CD14-positive monocyte (primary cell): Measurements from ENCODE around the gene CORO1C. TPM values are rescaled to one million over a fixed set of nuclear protein-coding genes. Genes with fewer than 3 reads are reported as not detected.

Source experiments
- DNase-seq, 3 donors: peaks; one replicate each; pipeline ENCODE4 v3.0.0-alpha.2; 2011 to 2022
- H2AFZ ChIP-seq: 2 replicates; pipeline ENCODE4 v1.6.0; 2012; ENCODE audit warnings: mild to moderate bottlenecking, low read depth, low read length, inconsistent platforms; ENCODE audit not compliant: insufficient read depth, poor library complexity, severe bottlenecking
- H3K27ac ChIP-seq, 2 donors: 1 replicate in 1 of 2; 2 replicates in 1 of 2; pipeline ENCODE4 v1.5.1; 2012 to 2013; ENCODE audit warnings: low read length in 2 of 2, control low read depth in 1 of 2, inconsistent platforms in 1 of 2, low read depth in 1 of 2, mild to moderate bottlenecking in 1 of 2
- H3K27me3 ChIP-seq, 2 donors: one replicate each; pipeline versions ENCODE4 v1.6.0 to v1.6.1; 2011 to 2013; ENCODE audit warnings: low read length in 2 of 2; ENCODE audit not compliant: control insufficient read depth in 2 of 2, insufficient read depth in 2 of 2
- H3K36me3 ChIP-seq, 2 donors: replicated peaks in 1 of 2; 1 replicate in 1 of 2; 2 replicates in 1 of 2; pipeline versions ENCODE4 v1.5.1 to v1.6.1; 2012 to 2013; ENCODE audit warnings: low read length in 2 of 2, control low read depth in 1 of 2, inconsistent platforms in 1 of 2, mild to moderate bottlenecking in 1 of 2; ENCODE audit not compliant: insufficient read depth in 2 of 2, control insufficient read depth in 1 of 2
- H3K4me1 ChIP-seq, 2 donors: 1 replicate in 1 of 2; 2 replicates in 1 of 2; pipeline versions ENCODE4 v1.5.1 to v1.6.1; 2012 to 2013; ENCODE audit warnings: low read length in 2 of 2, control low read depth in 1 of 2, inconsistent platforms in 1 of 2, mild to moderate bottlenecking in 1 of 2, moderate library complexity in 1 of 2; ENCODE audit not compliant: insufficient read depth in 2 of 2, control insufficient read depth in 1 of 2
- H3K4me2 ChIP-seq: replicated peaks from 2 replicates; pipeline ENCODE3; 2012; ENCODE audit warnings: low read length, moderate library complexity, mild to moderate bottlenecking; ENCODE audit not compliant: poor library complexity, severe bottlenecking; ENCODE audit errors: extremely low read depth
- H3K4me3 ChIP-seq, 3 experiments: fragments of 200-600 bp in 1 of 3; sonication (generic) in 1 of 3; replicated peaks in 1 of 3; 1 replicate in 2 of 3; 2 replicates in 1 of 3; pipeline ENCODE4 v1.5.1; 2011 to 2013; ENCODE audit warnings: low read length in 3 of 3, mild to moderate bottlenecking in 3 of 3, control low read depth in 2 of 3, low read depth in 2 of 3, inconsistent platforms in 1 of 3, moderate library complexity in 1 of 3
- H3K79me2 ChIP-seq: 2 replicates; pipeline ENCODE4 v1.6.0; 2012; ENCODE audit warnings: mild to moderate bottlenecking, control low read depth, inconsistent platforms, low read length, moderate library complexity; ENCODE audit not compliant: insufficient read depth
- H3K9ac ChIP-seq: 2 replicates; pipeline ENCODE4 v1.6.0; 2017; ENCODE audit warnings: low read length, mild to moderate bottlenecking; ENCODE audit not compliant: insufficient read depth, poor library complexity, severe bottlenecking
- H3K9me3 ChIP-seq, 2 donors: replicated peaks in 1 of 2; 1 replicate in 1 of 2; 2 replicates in 1 of 2; pipeline versions ENCODE4 v1.5.1 to v1.6.1; 2012 to 2013; ENCODE audit warnings: low read length in 2 of 2, control low read depth in 1 of 2; ENCODE audit not compliant: control insufficient read depth in 1 of 2, insufficient read depth in 1 of 2
- H4K20me1 ChIP-seq: 2 replicates; pipeline ENCODE4 v1.6.0; 2012; ENCODE audit warnings: mild to moderate bottlenecking, low read length, control low read depth, moderate library complexity; ENCODE audit not compliant: insufficient read depth
- H3K27ac Mint-ChIP-seq, 7 donors: one replicate each; pipeline ENCODE4 v1.8.0; 2020; ENCODE audit warnings: mild to moderate bottlenecking in 7 of 7, mixed read lengths in 7 of 7, moderate library complexity in 6 of 7, inconsistent platforms in 2 of 7
- H3K27me3 Mint-ChIP-seq, 3 donors: one replicate each; pipeline ENCODE4 v1.8.0; 2021 to 2022; ENCODE audit warnings: low read depth in 3 of 3, mild to moderate bottlenecking in 3 of 3, mixed read lengths in 3 of 3, moderate library complexity in 3 of 3, inconsistent platforms in 1 of 3
- H3K36me3 Mint-ChIP-seq, 2 donors: one replicate each; pipeline ENCODE4 v1.8.0; 2020; ENCODE audit warnings: mixed read lengths in 2 of 2, inconsistent platforms in 1 of 2, mild to moderate bottlenecking in 1 of 2
- H3K4me1 Mint-ChIP-seq: one replicate; pipeline ENCODE4 v1.8.0; 2020; ENCODE audit warnings: mild to moderate bottlenecking, mixed read lengths
- H3K4me3 Mint-ChIP-seq, 2 donors: one replicate each; pipeline ENCODE4 v1.8.0; 2020; ENCODE audit warnings: mild to moderate bottlenecking in 2 of 2, mixed read lengths in 2 of 2, moderate library complexity in 1 of 2
- H3K9me3 Mint-ChIP-seq, 7 donors: one replicate each; pipeline ENCODE4 v1.8.0; 2020 to 2022; ENCODE audit warnings: mixed read lengths in 7 of 7, mild to moderate bottlenecking in 6 of 7, moderate library complexity in 6 of 7, inconsistent platforms in 2 of 7
- WGBS: methylation state at CpG from one replicate; pipeline ENCODE4 v1.1.5; 2013; ENCODE audit warnings: missing lambda C conversion rate; ENCODE audit not compliant: insufficient coverage; 5-methylcytosine and 5-hydroxymethylcytosine counted together
- intact Hi-C, 2 donors: fragments of 100-400 bp; cut with micrococcal nuclease; formaldehyde crosslinking; loops; one replicate each; pipeline versions ENCODE4 v1.15.0 to v1.15.1; 2023
- polyA plus RNA-seq, 3 donors: library from polyadenylated mRNA; depleted of rRNA in 1 of 3; unstranded in 2 of 3; stranded (reverse) in 1 of 3; fragments of 300-500 nt in 2 of 3; fragments of >200 nt in 1 of 3; fragmentation: Illumina TruSeq in 2 of 3; gene quantifications; 1 replicate in 2 of 3; 2 replicates in 1 of 3; pipeline ENCODE4 v1.2.3, GENCODE V29; 2012 to 2021
- TF ChIP-seq, protein P1 (sequence below): fragments of 200-600 bp; IDR thresholded peaks from one replicate; pipeline ENCODE4 v1.8.0; 2022; ENCODE audit warnings: antibody characterized with exemption, mild to moderate bottlenecking

Gene CORO1C
- polyA plus RNA-seq, 3 donors, result 77.5 to 285 (median 229) TPM

GRCh38 chr12:108599948-108600701 is 131.2 kb downstream of the CORO1C start:
- TF ChIP-seq, protein P1, sequence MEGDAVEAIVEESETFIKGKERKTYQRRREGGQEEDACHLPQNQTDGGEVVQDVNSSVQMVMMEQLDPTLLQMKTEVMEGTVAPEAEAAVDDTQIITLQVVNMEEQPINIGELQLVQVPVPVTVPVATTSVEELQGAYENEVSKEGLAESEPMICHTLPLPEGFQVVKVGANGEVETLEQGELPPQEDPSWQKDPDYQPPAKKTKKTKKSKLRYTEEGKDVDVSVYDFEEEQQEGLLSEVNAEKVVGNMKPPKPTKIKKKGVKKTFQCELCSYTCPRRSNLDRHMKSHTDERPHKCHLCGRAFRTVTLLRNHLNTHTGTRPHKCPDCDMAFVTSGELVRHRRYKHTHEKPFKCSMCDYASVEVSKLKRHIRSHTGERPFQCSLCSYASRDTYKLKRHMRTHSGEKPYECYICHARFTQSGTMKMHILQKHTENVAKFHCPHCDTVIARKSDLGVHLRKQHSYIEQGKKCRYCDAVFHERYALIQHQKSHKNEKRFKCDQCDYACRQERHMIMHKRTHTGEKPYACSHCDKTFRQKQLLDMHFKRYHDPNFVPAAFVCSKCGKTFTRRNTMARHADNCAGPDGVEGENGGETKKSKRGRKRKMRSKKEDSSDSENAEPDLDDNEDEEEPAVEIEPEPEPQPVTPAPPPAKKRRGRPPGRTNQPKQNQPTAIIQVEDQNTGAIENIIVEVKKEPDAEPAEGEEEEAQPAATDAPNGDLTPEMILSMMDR, result no peak
- Histone ChIP-seq H3K27me3 (no peaks in the 10 kb centered on the region), H3K79me2 (no peaks in the 10 kb centered on the region), H3K36me3 (no peaks in the 10 kb centered on the region), H3K9me3 (no peaks in the 10 kb centered on the region), H3K4me3 (no peak overlapping the region), H2AFZ (no peak overlapping the region), H3K9ac (no peak overlapping the region), H3K4me1 (no peaks in the 10 kb centered on the region), H3K27ac (no peak overlapping the region), H3K4me2 (no peak overlapping the region), H4K20me1 (no peaks in the 10 kb centered on the region)
- 93% methylated on average over 9 of the region's 10 CpGs for WGBS
- no peak for DNase-seq
- Mint-ChIP-seq H3K27me3 (peaks cover 1 to 4% (median 2%) of the 10 kb centered on the region in 3 donors), H3K4me3 (no peak overlapping the region), H3K36me3 (no peaks in the 10 kb centered on the region), H3K27ac (peak overlapping the region in 1 of 7 donors; percentile 58), H3K9me3 (peaks cover 0 to 1% (median 0%) of the 10 kb centered on the region in 7 donors), H3K4me1 (peaks cover 6% of the 10 kb centered on the region)
- intact Hi-C loops, result no loop called here

GRCh38 chr12:108599541-108599940 is 131.8 kb downstream of the CORO1C start:
- 84% methylated on average over 3 of the region's 6 CpGs for WGBS
- Histone ChIP-seq H3K4me3 (no peak overlapping the region), H3K9ac (no peak overlapping the region), H3K27ac (no peak overlapping the region), H3K27me3 (no peaks in the 10 kb centered on the region), H3K4me2 (no peak overlapping the region), H3K36me3 (no peaks in the 10 kb centered on the region), H3K9me3 (no peaks in the 10 kb centered on the region), H2AFZ (no peak overlapping the region), H4K20me1 (no peaks in the 10 kb centered on the region), H3K4me1 (no peaks in the 10 kb centered on the region), H3K79me2 (no peaks in the 10 kb centered on the region)
- no peaks in the 10 kb centered on the region for H3K36me3 Mint-ChIP-seq
- H3K4me1 Mint-ChIP-seq, result peaks cover 6% of the 10 kb centered on the region
- intact Hi-C loops, result no loop called here
- peaks cover 0 to 1% (median 0%) of the 10 kb centered on the region in 7 donors for H3K9me3 Mint-ChIP-seq
- H3K4me3 Mint-ChIP-seq, result no peak overlapping the region
- no peak for DNase-seq
- H3K27me3 Mint-ChIP-seq, result peaks cover 1 to 2% (median 2%) of the 10 kb centered on the region in 3 donors
- TF ChIP-seq, protein P1, result no peak
- peak overlapping the region in 1 of 7 donors; percentile 28 for H3K27ac Mint-ChIP-seq
